HEK293 (cell line): ENCODE measurements around the gene NXN.

Source experiments
- CTCF ChIP-seq: fragments of 450-650 bp; formaldehyde crosslinking; IDR thresholded peaks from 2 replicates; pipeline ENCODE4 v1.5.1; 2016; ENCODE audit warnings: missing biosample characterization, missing genetic modification characterization
- PBX3 ChIP-seq: sonication (generic); formaldehyde crosslinking; IDR thresholded peaks from 2 replicates; pipeline ENCODE4 v1.8.1; 2022; ENCODE audit warnings: mild to moderate bottlenecking, moderate library complexity, missing genetic modification reagents
- PRDM1 ChIP-seq: fragments of 450-650 bp; formaldehyde crosslinking; IDR thresholded peaks from 2 replicates; pipeline ENCODE4; 2016; ENCODE audit warnings: missing biosample characterization, missing genetic modification characterization
- REST ChIP-seq: fragments of 450-650 bp; formaldehyde crosslinking; IDR thresholded peaks from 2 replicates; pipeline ENCODE4 v1.5.1; 2016; ENCODE audit warnings: missing biosample characterization, missing genetic modification characterization
- ZBTB11 ChIP-seq: fragments of 450-650 bp; formaldehyde crosslinking; conservative IDR thresholded peaks from 2 replicates; pipeline ENCODE4 v1.5.1; 2016; ENCODE audit warnings: low read depth, missing biosample characterization, missing genetic modification characterization
- ZBTB20 ChIP-seq: fragments of 450-650 bp; formaldehyde crosslinking; IDR thresholded peaks from 2 replicates; pipeline ENCODE4 v1.5.1; 2016; ENCODE audit warnings: missing biosample characterization, missing genetic modification characterization
- ZBTB8A ChIP-seq: fragments of 450-650 bp; formaldehyde crosslinking; IDR thresholded peaks from 2 replicates; pipeline ENCODE4 v1.5.1; 2016; ENCODE audit warnings: missing biosample characterization, missing genetic modification characterization
- ZNF174 ChIP-seq: fragments of 450-650 bp; formaldehyde crosslinking; IDR thresholded peaks from 2 replicates; pipeline ENCODE4 v1.5.0; 2017; ENCODE audit warnings: missing biosample characterization, mild to moderate bottlenecking, missing genetic modification characterization
- ZNF24 ChIP-seq: fragments of 450-650 bp; formaldehyde crosslinking; IDR thresholded peaks from 2 replicates; pipeline ENCODE4 v1.5.1; 2016; ENCODE audit warnings: missing biosample characterization, missing genetic modification characterization
- ZNF274 ChIP-seq, 2 experiments: fragments of 200-500 bp in 1 of 2; fragments of 450-650 bp in 1 of 2; sonication (Bioruptor generic) in 1 of 2; formaldehyde crosslinking in 1 of 2; IDR thresholded peaks; 2 replicates each; pipeline versions ENCODE4 v1.5.1 to v1.6.1; 2014 to 2016; ENCODE audit warnings: borderline replicate concordance in 1 of 2, inconsistent platforms in 1 of 2, low read length in 1 of 2, missing biosample characterization in 1 of 2, missing genetic modification characterization in 1 of 2
- ZNF518A ChIP-seq: fragments of 450-650 bp; formaldehyde crosslinking; conservative IDR thresholded peaks from 2 replicates; pipeline ENCODE4 v1.5.1; 2016; ENCODE audit warnings: low read depth, missing biosample characterization, missing genetic modification characterization
- ZNF530 ChIP-seq: fragments of 450-650 bp; formaldehyde crosslinking; IDR thresholded peaks from 2 replicates; pipeline ENCODE4 v1.5.1; 2016; ENCODE audit warnings: low read depth, missing biosample characterization, missing genetic modification characterization

GRCh38 chr17:917941-918740 lies 61.4 kb downstream of the NXN start:
- no peak for TF ChIP-seq ZBTB8A (tag by site-specific recombination)
- TF ChIP-seq PBX3: no peak
- TF ChIP-seq CTCF (tag by site-specific recombination): no peak
- no peak for TF ChIP-seq ZNF174 (tag by site-specific recombination)
- no peak for TF ChIP-seq REST (tag by site-specific recombination)
- no peak for TF ChIP-seq ZNF24 (tag by site-specific recombination)
- no peak for TF ChIP-seq PRDM1
- no peak for TF ChIP-seq ZNF274 (IDR thresholded peaks at IDR 0.05; ENCODE audit: low read length)
- TF ChIP-seq ZNF274 (tag by site-specific recombination; IDR thresholded peaks at IDR 0.05; ENCODE audit: borderline replicate concordance): no peak
- TF ChIP-seq ZNF530 (tag by site-specific recombination): no peak
- TF ChIP-seq ZBTB20: no peak
- no peak for TF ChIP-seq ZNF518A (tag by site-specific recombination)
- TF ChIP-seq ZBTB11: no peak
